Left lobe of liver (tissue), 2 donors: ENCODE measurements around the gene CALR3. TPM values are rescaled to one million over a fixed set of nuclear protein-coding genes. Genes with fewer than 3 reads are reported as not detected.
"Not testable (repeated sequence)": the region's sequence is repeated elsewhere in the genome, so short reads cannot be mapped to it uniquely, and the experiment has no call there.

Experiments used
- ATAC-seq: fragments of 200-7000 bp; cut with Tn5 transposase; one replicate; pipeline ENCODE4 v1.9.1; 2020; ENCODE audit warnings: mild to moderate bottlenecking, moderate library complexity
- DNase-seq: peaks from one replicate; pipeline ENCODE4 v3.0.0-alpha.2; 2020; ENCODE audit warnings: low spot score
- total RNA-seq: library from RNA; stranded (reverse); gene quantifications from one replicate; pipeline ENCODE4 v1.2.1, GENCODE V29; 2021
- donor health status: DM: no; HTN: no; CAD: no; lungs with moderate emphysema.
- donor health status: DM: no; HTN: yes; CAD: no.

The CALR3 gene
- total RNA-seq, 1 donor from 2014 or later = not detected

DNA sequence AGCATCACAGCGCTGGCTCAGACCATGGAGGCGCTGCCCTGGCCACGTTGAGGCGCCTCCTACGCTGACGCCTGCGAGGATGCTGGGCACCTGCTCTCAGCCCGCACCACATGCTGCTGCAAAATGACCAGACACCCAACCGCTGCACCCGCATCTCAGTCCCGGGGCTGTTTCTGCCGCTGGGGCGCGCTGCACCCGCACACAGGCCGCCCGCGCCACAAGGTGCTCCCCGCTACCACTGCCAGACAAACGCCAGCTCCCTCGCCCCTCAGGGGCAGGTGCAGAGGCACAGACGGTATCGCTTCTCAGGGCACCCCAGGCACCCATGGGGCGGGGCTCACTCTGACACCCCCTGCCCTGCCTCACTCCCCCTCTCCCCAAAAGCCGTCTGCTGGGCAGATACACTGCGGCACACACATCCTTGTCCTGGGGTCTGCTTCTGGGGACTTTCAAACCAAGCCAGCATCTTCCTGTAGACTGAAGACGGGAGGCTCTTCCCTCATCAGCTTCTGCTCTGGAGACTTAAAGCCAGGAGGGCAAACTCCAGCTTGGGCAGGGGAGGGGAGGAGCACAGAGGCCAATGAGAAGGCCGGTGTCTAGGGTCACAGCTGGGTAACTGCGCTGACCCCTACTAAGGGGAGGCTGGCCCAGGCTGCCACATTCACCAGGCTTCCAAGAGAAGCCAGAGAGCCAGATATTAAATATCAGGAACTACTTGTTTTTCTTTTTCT is 29.9 kb upstream of the CALR3 start:
- DNase-seq (no peak), ATAC-seq (peak; percentile 76)

DNA sequence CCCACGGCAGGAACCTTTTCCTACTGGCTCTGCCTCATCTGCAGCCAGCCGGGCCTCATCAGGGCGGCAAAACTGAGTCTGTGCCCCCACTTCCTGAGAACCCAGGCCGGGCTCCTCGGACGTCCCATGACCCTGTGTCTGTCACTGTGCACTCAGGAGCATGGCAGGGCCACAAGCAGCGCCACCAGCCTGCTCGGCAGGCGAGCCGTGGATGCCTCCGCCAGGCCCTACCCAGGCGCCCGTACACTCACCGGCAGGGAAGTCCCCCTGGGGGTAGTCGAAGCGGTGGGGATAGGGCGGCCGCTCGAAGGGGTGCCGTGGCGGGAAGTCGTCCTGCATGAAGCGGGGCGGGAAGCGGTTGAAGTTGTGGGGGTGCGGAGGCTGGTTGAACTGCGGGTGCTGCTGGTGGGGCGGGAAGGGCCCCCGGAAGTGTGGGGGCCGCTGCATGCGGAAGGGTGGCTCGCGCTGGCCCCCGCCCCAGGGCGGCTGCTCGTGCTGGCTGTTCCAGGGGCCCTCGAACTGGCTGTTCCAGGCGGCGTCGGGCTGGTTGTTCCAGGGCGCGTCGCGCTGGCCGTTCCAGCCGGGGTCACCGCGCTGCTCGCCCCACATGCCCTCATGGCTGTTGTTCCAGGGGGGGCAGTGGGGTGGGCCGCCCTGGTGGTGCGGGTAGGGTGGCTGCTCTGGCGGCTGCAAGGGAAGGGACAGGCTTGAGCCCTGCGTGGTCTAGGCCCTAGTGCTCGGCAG is 29.2 kb upstream of the CALR3 start:
- DNase-seq (no peak), ATAC-seq (no peak)

DNA sequence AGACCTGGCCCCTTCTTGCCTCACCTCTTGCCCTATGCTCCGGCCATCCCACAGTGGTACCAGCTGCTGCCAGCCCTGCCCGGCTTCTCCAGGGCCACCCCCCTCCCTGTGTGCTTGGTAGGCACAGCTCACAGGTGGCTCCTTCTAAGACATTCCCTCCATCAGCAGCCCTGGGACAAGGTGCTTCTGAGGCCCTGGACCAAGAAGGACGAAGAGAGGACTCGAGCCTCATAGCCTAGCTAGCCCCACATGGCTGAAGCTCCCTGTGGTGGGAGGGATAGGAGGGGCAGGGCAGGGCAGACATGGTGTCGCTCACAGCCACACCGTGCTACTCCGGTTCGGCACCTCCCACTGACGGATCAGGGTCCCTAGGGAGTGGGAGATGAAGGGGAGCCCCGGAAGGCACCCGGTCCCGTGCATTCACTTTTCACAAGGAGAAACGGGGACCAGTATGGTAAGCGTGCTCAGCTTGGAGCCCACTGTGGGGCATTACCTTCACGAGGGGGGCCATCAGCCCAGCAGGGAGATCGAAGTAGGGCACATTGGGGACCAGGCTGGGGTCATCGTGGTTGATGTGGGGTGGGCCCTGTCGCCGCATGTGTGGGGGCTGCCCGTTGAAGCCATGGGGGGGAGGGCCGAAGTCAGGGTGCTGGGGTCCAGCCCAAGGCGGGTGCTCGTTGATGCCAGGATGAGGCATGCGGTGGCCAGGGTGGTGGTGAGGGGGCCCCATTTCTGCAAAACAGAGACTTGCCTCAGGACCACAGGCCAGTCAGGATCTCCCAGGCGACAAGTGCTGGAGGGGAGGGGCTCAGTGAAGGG is 26.8 kb upstream of the CALR3 start:
- no peak for ATAC-seq
- DNase-seq = no peak

DNA sequence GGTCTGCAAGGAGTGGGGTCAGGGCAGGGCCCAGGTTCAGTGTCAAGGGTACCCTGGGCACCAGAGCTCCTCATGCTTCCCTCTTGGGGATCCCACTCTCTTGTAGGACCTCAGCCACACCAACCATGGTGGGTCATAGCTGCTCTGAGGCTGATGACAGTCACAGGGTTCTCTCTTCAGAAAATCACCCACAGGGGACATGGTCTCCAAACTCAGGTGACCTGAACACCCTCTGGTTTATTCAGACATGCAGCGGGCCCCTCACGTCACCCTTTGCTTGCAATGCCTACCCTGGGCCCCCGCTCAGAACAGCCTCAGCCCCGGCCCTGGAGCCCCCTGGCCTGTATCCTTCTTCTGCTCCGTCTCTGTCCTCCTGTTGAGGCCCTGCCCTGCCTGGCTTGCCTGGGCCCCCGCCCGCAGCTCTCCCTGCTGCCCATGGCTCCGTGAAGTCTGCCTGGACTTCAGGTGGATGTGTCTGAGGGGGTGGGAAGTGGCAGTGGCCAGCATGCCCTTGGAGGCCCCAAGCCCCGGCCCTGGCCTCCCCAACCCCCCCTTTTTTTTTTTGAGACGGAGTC is 25.8 kb upstream of the CALR3 start:
- DNase-seq (no peak), ATAC-seq (no peak)

DNA sequence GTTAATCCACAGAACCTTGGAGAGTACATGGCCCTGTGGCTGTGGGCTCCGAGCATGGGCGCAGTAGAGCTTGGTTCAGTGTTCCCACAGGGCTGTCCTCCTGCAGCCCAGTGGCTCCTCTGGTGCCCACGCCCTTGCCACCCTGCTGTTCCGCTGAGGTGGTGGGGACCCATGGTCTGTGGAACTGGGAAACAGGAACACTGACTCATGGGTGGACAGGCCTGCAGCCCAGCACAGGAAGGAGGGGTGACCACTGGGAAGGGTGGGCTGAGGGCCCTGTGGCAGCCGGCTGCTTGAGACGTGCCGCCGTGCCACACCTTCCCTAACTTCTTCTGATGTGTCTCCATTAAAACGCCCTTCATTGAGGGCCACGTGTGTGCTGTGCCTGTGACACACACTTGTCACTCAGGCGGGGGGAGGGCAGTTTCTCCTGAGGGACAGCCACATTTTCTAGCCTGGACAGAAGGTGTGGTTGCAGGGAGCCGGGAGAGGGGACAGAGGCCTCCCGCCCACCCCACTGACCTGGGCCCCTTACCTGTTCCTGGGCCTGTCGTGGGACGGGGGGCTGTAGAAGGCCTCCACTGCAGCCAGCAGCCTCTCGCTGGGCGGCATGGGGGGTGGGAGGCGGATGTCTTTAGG is 25.1 kb upstream of the CALR3 start:
- DNase-seq (no peak), ATAC-seq (no peak)

DNA sequence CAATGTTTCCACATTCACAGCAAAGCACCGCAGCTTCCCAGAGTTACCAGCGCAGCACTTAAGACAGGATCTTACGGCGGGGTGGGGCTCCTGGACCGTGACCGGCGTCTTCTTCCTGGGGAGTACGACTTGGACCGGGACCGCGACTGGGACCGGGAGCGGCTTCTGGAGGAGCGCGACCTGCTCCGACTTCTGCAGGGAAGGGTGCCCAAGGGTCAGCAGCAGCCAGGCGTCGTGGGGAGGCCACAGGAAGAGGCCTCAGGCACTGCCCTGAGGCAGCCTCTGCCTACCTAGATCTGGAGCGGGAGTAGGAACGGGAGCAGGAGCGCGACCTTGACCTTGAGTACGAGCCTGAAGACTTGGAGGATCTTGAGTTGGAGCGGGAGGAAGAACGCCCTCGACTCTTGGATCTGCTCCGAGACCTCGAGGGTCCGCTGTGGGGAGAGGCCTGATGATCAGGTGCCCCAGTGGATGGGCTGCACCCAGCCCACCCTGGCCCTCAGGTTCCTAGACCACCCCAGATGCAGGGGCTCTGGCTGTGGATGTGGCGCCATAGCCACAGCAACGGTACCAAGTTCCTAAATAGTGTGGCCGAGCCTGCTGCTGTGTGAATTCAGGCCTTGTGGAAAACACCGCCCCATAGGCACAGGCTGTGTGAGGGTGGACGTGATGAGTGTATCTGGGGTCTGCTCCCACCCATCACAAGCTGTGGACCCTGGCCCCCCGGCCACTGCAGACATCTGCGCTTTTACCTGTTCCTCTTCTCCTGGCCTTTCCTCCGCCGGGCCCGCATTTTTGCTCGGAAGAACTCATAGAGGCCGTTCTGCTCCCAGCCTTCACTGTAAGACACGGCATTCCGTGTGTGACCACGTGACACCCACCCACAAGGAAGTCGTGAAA is 24.4 kb upstream of the CALR3 start:
- ATAC-seq = no peak
- DNase-seq = peak; percentile 45

DNA sequence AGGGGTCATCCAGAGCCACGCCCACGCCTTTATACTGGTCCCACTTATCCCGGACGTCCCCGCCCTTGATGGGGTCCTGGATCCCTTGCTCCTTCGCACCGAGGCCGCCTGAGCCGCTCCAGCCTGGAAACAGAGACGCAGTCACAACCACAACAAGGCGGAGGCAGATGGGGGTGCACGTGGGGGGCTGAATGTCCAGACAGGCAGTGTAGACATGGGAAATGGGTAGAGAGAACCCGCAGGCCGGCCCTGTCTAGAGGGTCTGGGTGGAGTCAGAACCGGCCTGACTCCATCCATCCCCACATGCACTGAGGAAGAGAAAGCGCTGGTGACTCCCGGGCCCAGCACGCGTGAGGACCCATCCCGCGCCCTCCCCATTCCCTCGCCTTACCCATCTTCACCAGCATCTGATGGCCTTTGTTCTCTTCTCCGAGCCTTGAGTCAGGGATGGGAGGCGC is 23.3 kb upstream of the CALR3 start:
- peak; percentile 46 for DNase-seq
- ATAC-seq = no peak

DNA sequence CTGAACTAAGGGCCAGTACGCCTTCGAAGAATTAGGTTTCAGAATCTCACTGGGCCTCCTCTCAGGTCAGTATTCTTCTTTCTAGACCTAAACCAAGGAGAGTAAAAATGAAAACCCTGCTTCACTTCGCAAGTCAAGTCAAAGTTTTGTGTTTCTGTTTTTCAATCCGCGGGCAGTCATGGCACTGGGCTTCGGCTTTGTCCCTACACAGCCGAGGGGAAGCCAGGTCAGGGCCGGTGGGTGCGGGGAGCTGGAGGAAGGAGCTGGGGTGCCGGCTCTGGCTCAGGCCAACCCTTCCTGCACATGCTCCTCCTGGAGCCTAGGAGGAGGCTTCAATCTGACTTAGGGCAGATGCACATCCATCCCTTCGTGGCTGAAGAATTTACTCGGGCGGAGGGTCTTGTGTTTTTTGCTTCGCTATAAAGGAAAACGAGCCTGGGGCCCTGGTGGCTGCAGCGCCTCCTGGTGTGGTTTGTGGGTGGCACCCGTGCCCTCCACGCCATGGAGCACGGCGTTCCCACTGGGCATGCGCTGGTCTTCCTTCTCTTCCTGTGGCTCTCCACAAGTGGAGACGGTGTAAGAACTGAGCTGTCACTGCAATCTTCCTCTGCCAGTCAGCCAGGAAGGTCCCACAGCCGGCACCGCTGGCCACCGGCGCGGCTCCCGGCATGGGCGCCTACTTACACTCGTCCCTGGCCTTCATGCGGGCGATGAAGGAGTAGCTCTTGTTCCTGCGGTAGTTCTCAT is 22.7 kb upstream of the CALR3 start:
- no peak for ATAC-seq
- DNase-seq = peak; percentile 46

DNA sequence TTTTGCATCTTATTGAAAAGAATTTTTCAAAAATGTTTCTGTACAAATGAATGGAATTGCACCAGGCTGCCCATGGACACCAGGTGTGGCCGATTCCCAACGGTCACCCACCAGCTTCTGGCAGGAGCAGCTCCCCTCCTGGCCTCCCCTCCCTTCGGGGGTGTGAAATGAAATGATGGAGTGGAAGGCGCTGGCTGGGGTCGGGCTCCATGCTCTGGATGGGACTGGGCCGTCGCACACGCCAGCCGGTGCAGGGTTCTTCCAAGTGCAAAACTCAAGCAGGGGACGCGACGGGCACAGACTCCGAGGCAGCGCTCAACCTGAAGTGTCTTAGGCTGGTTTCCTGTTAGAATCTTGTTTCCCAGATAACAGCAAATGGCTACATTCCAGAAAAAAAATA is 22.1 kb upstream of the CALR3 start:
- DNase-seq (peak; percentile 43), ATAC-seq (no peak)

DNA sequence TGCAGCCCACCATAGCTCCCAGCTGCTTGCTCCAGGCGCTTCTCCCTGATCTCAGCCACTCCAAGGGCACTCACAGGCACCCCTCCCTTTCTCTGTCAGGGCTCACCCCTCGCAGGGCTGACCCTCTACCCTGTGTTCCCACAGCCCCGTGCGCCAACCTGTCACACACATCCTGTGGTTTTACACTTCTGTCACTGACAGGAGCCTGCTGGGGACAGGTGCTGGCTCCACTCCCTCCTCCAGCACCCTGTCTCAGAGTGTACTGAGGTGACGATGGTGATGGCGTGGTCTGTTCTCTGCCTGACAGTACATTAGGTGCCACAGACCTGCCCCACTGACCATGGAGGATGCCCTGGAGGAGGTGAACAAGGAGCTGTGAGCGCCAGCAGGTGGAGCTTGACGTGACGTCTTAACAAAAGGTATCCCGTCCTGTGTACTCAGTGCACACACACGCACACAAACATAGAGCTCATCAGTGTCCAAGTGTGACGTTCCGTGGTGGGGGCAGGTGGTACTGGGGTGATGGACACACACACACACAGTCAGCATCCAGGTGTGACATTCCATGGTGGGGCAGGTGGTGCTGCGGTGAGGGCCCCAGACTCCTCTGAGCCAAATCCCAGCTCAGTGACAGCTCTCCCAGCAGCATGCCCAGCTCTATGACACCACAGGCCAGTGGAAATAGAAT is 21.1 kb upstream of the CALR3 start:
- DNase-seq = no peak
- peak; percentile 27 for ATAC-seq

DNA sequence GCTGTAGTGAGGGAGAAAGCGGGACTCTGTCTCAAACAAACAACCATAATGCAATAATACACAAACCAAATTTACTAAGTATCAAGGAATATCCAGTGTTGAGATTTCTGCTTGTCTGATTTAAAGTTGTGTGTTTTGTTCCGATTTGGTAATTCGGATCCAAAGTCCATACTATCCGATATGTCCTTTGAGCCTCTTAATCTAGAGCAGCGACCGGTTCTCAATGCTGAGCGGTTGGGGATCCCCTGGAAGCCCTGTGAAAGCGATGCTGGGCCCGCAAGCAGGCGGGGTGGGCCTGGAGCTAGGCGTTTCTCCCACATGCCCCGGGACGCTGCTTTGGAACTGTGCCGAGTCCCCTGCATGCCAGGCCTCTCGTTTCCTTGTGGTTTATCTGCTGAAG is 20.4 kb upstream of the CALR3 start:
- peak; percentile 77 for ATAC-seq

DNA sequence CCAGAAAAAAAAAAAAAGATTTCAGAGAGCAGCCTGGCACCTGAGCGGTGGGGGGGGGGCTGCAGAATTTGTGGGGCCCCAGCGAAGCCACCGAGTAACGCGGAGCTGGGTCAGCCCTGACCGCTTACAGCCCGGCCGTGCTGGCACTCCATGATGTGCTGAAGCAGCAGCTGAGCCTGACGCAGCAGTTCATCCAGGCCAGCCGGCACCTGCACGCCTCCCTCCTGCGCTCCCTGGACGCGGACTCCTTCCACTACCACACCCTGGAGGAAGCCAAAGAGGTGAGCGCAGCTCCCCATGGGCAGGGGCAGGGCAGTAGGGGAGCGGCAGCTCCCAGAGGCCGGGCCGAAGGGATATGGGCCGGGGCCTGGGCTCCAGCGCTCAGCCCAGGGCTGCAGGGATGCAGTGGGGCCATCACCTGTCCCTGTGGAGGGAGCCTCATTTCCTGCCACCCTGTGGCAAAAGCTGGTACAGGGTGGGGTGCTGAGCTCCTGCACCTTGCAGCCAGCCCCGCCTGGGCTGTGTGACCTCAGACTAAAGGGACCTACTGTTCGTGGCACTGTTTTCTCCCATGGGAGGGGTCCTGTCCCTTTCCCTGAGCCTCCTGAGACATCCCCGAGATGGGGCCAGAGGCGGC is 18.5 kb upstream of the CALR3 start:
- DNase-seq (no peak), ATAC-seq (peak; percentile 10)

More for the DNA sequence above, 20.4 kb upstream of the CALR3 start:
- no peak for DNase-seq

DNA sequence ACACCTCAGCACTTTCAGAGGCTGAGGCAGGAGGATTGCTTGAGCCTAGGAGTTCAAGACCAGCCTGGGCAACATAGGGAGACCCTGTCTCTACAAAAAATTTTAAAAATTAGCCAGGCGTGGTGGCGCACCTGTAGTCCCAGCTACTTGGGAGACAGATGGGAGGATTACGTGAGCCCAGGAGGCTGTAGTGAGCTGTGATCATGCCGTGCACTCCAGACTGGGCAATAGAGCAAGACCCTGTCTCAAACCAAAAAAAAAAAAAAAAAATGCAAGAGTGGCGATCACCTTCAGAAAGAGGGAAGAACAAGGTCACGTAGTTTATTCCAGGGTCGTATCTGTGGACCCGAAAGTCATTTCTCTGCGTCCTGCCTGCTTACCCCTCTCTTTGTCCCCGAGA is 16.6 kb upstream of the CALR3 start:
- not testable (repeated sequence) for DNase-seq, ATAC-seq

DNA sequence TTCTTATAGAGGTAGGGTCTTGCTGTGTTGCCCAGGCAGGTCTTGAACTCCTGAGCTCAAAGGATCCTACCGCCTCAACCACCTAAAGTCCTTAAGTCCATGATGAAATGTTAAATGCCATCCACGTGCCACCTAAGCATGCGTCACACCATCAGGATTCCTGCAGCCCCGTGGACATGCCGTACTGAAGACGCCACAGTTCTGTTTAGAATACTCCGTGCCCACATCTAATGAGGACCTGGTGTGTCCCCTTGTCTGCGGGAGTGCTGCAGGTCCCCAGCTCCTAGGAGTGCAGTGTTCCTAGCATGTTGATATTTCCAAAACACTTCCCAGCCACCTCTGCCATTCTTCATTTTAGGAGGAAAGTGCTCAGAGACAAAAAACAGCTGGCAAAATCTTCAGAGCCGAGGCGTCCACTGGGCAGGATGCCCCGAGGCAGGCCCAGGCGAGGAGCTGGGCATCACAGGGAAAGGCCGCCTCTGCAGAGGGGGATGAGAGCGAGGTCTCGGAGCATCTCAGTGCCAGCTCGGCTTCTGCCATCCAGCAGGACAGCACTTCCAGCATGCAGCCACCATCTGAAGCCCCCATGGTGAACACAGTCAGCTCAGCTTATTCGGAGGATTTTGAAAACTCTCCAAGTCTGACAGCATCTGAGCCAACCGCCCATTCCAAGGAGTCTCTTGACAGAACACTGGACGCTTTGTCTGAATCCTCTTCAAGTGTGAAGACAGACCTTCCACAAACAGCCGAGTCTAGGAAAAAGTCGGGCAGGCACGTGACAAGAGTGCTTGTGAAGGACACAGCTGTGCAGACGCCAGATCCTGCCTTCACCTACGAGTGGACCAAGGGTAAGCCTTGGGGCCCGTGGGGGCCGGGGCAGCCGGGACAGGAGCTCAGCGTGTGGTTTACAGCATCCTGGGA is 13.4 kb upstream of the CALR3 start:
- DNase-seq = no peak

DNA sequence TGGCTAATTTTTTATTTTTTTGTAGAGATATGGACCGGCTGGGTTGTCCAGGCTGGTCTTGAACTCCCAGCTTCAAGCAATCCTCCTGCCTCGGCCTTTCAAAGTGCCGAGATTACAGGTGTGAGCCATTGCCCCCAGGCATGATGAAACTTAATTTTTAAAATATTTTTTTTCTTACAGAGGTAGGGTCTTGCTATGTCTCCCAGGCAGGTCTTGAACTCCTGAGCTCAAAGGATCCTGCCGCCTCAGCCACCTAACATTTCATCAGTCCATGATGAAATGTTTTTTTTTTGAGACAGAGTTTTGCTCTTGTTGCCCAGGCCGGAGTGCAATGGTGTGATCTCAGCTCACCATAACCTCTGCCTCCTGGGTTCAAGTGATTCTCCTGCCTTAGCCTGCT is 12.6 kb upstream of the CALR3 start:
- no peak for ATAC-seq
- DNase-seq = no peak

More for the DNA sequence above, 13.4 kb upstream of the CALR3 start:
- ATAC-seq = no peak

DNA sequence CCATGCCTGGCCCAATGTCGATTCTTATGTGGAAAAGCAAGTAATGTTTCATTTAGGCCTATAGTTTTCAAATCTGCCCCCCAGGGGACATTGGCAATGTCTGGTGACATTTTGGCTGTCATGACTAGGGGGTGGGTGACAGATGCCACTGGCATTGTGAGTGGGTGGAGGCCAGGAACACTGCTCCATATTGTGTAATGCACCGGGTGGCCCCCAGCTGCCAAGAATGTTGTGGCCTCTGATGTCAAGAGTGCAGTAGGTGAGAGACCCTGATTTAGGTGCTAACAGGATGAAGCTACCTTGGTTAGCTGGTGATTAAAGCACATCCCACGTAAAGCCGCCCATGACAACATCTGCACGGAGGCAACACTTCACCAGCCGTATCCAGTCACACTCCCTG is 11.0 kb upstream of the CALR3 start:
- DNase-seq (no peak), ATAC-seq (peak; percentile 46)

DNA sequence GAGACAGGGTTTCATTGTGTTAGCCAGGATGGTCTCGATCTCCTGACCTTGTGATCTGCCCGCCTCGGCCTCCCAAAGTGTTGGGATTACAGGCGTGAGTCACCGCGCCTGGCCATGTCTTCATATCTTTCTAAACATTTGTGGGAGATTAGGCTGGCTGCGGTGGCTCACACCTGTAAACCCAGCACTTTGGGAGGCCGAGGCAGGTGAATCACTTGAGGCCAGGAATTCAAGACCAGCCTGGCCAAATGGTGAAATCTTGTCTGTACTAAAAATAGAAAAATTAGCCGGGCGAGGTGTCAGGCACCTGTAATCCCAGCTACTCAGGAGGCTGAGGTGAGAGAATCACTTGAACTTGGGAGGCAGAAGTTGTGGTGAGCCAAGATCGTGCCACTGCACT is 10.2 kb upstream of the CALR3 start:
- not testable (repeated sequence) for DNase-seq, ATAC-seq
